ENCODE results near the gene ZDHHC7.

Gene ZDHHC7

GRCh38 chr16:84976644-84977400, 34.5 kb downstream of the ZDHHC7 start:
- TF ChIP-seq ZNF565 (CRISPR knock-in tag; conservative IDR thresholded peaks at IDR 0.05; ENCODE audit: low read depth) (no peak), OSR1 (CRISPR knock-in tag; IDR thresholded peaks at IDR 0.05) (no peak), PATZ1 (CRISPR knock-in tag; IDR thresholded peaks at IDR 0.05; ENCODE audit: borderline replicate concordance) (no peak), SNAI2 (CRISPR knock-in tag; IDR thresholded peaks at IDR 0.05) (no peak), GLIS3 (CRISPR knock-in tag; IDR thresholded peaks at IDR 0.05) (no peak), ESRRG (CRISPR knock-in tag; IDR thresholded peaks at IDR 0.05) (no peak), ZNF8 (CRISPR knock-in tag; IDR thresholded peaks at IDR 0.05) (no peak), CREB5 (CRISPR knock-in tag; IDR thresholded peaks at IDR 0.05; ENCODE audit: low read depth) (no peak), CSDC2 (CRISPR knock-in tag; IDR thresholded peaks at IDR 0.05) (no peak), TOX (CRISPR knock-in tag; IDR thresholded peaks at IDR 0.05; ENCODE audit: borderline replicate concordance) (no peak)
- ATAC-seq = no peak

- TF ChIP-seq ZFP3 (CRISPR knock-in tag; IDR thresholded peaks at IDR 0.05) = no peak
- TF ChIP-seq ZNF8 (CRISPR knock-in tag; IDR thresholded peaks at IDR 0.05) = no peak
- TF ChIP-seq CREB5 (CRISPR knock-in tag; IDR thresholded peaks at IDR 0.05; ENCODE audit: low read depth) = no peak
- no peak for TF ChIP-seq SNAI2 (CRISPR knock-in tag; IDR thresholded peaks at IDR 0.05)
- TF ChIP-seq POU6F1 (CRISPR knock-in tag; IDR thresholded peaks at IDR 0.05; ENCODE audit: borderline replicate concordance, low read depth) = no peak
- no peak for TF ChIP-seq ZNF70 (CRISPR knock-in tag; IDR thresholded peaks at IDR 0.05)
- TF ChIP-seq PPARA (CRISPR knock-in tag; IDR thresholded peaks at IDR 0.05; ENCODE audit: borderline replicate concordance) = no peak
- TF ChIP-seq ZC3H10 (CRISPR knock-in tag; IDR thresholded peaks at IDR 0.05) = no peak
- no peak for TF ChIP-seq ZNF565 (CRISPR knock-in tag; conservative IDR thresholded peaks at IDR 0.05; ENCODE audit: low read depth)
- TF ChIP-seq ISL1 (CRISPR knock-in tag; IDR thresholded peaks at IDR 0.05) = no peak
- TF ChIP-seq RARB (CRISPR knock-in tag; IDR thresholded peaks at IDR 0.05) = no peak
- TF ChIP-seq BACH2 (CRISPR knock-in tag; IDR thresholded peaks at IDR 0.05; ENCODE audit: borderline replicate concordance) = no peak
- no peak for TF ChIP-seq TCF4 (CRISPR knock-in tag; IDR thresholded peaks at IDR 0.05; ENCODE audit: borderline replicate concordance)
- TF ChIP-seq, protein P1, sequence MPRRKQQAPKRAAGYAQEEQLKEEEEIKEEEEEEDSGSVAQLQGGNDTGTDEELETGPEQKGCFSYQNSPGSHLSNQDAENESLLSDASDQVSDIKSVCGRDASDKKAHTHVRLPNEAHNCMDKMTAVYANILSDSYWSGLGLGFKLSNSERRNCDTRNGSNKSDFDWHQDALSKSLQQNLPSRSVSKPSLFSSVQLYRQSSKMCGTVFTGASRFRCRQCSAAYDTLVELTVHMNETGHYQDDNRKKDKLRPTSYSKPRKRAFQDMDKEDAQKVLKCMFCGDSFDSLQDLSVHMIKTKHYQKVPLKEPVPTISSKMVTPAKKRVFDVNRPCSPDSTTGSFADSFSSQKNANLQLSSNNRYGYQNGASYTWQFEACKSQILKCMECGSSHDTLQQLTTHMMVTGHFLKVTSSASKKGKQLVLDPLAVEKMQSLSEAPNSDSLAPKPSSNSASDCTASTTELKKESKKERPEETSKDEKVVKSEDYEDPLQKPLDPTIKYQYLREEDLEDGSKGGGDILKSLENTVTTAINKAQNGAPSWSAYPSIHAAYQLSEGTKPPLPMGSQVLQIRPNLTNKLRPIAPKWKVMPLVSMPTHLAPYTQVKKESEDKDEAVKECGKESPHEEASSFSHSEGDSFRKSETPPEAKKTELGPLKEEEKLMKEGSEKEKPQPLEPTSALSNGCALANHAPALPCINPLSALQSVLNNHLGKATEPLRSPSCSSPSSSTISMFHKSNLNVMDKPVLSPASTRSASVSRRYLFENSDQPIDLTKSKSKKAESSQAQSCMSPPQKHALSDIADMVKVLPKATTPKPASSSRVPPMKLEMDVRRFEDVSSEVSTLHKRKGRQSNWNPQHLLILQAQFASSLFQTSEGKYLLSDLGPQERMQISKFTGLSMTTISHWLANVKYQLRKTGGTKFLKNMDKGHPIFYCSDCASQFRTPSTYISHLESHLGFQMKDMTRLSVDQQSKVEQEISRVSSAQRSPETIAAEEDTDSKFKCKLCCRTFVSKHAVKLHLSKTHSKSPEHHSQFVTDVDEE (CRISPR knock-in tag; IDR thresholded peaks at IDR 0.05) = no peak
- TF ChIP-seq GLIS3 (CRISPR knock-in tag; IDR thresholded peaks at IDR 0.05) = no peak
- ATAC-seq = no peak
These were observed 35.8 kb downstream of the ZDHHC7 start for GRCh38 chr16:84975522-84975921.

GRCh38 chr16:84975066-84975465, 36.3 kb downstream of the ZDHHC7 start:
- TF ChIP-seq GLIS3 (CRISPR knock-in tag; IDR thresholded peaks at IDR 0.05) (no peak), CSDC2 (CRISPR knock-in tag; IDR thresholded peaks at IDR 0.05) (no peak), RARB (CRISPR knock-in tag; IDR thresholded peaks at IDR 0.05) (no peak)
- TF ChIP-seq, protein P2, sequence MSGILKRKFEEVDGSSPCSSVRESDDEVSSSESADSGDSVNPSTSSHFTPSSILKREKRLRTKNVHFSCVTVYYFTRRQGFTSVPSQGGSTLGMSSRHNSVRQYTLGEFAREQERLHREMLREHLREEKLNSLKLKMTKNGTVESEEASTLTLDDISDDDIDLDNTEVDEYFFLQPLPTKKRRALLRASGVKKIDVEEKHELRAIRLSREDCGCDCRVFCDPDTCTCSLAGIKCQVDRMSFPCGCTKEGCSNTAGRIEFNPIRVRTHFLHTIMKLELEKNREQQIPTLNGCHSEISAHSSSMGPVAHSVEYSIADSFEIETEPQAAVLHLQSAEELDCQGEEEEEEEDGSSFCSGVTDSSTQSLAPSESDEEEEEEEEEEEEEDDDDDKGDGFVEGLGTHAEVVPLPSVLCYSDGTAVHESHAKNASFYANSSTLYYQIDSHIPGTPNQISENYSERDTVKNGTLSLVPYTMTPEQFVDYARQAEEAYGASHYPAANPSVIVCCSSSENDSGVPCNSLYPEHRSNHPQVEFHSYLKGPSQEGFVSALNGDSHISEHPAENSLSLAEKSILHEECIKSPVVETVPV (CRISPR knock-in tag; IDR thresholded peaks at IDR 0.05) = no peak
- ATAC-seq = no peak
